ENCODE data around the gene ECSCR.

The ECSCR gene

GRCh38 chr5:139454568-139455290 lies 7.8 kb downstream of the ECSCR start (continued):
- TF ChIP-seq, protein P1, sequence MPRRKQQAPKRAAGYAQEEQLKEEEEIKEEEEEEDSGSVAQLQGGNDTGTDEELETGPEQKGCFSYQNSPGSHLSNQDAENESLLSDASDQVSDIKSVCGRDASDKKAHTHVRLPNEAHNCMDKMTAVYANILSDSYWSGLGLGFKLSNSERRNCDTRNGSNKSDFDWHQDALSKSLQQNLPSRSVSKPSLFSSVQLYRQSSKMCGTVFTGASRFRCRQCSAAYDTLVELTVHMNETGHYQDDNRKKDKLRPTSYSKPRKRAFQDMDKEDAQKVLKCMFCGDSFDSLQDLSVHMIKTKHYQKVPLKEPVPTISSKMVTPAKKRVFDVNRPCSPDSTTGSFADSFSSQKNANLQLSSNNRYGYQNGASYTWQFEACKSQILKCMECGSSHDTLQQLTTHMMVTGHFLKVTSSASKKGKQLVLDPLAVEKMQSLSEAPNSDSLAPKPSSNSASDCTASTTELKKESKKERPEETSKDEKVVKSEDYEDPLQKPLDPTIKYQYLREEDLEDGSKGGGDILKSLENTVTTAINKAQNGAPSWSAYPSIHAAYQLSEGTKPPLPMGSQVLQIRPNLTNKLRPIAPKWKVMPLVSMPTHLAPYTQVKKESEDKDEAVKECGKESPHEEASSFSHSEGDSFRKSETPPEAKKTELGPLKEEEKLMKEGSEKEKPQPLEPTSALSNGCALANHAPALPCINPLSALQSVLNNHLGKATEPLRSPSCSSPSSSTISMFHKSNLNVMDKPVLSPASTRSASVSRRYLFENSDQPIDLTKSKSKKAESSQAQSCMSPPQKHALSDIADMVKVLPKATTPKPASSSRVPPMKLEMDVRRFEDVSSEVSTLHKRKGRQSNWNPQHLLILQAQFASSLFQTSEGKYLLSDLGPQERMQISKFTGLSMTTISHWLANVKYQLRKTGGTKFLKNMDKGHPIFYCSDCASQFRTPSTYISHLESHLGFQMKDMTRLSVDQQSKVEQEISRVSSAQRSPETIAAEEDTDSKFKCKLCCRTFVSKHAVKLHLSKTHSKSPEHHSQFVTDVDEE (CRISPR knock-in tag; IDR thresholded peaks at IDR 0.05): no peak

- no peak for ATAC-seq
- TF ChIP-seq ISL1 (CRISPR knock-in tag; IDR thresholded peaks at IDR 0.05) (no peak), BACH2 (CRISPR knock-in tag; IDR thresholded peaks at IDR 0.05; ENCODE audit: borderline replicate concordance) (no peak), ZFP30 (CRISPR knock-in tag; IDR thresholded peaks at IDR 0.05) (no peak), ESRRG (CRISPR knock-in tag; IDR thresholded peaks at IDR 0.05) (no peak), ZNF8 (CRISPR knock-in tag; IDR thresholded peaks at IDR 0.05) (no peak)
Observed at GRCh38 chr5:139453683-139454567, 8.6 kb downstream of the ECSCR start.

DNA sequence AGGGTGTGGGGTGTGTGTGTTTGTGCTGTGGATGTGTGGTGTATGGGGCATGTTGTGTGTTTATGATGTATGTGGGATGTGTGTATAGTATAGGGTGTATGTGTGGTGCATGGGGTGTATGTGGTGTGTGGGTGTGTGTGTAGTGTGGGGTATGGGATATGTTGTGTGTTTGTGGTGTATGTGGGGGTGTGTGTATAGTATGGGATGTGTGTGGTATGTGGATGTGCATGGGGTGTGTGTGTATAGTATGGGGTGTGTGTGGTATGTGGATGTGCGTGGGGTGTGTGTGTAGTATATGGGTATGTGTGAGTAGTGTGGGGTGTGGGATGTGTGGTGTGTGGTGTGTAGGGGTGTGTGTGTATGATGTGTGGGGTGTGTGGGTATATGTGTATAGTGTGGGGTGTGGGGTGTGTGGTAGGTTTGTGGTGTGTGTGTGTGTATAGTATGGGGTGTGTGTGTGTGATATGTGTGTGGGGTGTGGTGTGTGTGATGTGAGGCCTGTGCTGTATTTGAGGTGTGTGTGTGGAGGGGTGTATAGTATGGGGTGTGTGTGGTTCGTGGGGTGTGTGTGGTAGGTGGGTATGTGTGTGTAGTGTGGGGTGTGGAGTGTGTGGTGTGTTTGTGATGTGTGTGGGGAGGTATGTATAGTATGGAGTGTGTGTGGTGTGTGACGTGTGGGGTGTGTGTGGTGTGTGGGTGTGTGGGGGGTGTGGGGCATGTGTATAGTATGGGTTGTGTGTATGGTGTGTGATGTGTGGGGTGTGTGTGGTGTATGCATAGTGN lies 10.5 kb downstream of the ECSCR start:
- TF ChIP-seq PPARA (CRISPR knock-in tag; IDR thresholded peaks at IDR 0.05; ENCODE audit: borderline replicate concordance): no peak
- TF ChIP-seq ARNTL (CRISPR knock-in tag; IDR thresholded peaks at IDR 0.05; ENCODE audit: borderline replicate concordance, low read depth): no peak
- no peak for TF ChIP-seq ZFP3 (CRISPR knock-in tag; IDR thresholded peaks at IDR 0.05)
- TF ChIP-seq TOX (CRISPR knock-in tag; IDR thresholded peaks at IDR 0.05; ENCODE audit: borderline replicate concordance): no peak
- TF ChIP-seq, protein P2, sequence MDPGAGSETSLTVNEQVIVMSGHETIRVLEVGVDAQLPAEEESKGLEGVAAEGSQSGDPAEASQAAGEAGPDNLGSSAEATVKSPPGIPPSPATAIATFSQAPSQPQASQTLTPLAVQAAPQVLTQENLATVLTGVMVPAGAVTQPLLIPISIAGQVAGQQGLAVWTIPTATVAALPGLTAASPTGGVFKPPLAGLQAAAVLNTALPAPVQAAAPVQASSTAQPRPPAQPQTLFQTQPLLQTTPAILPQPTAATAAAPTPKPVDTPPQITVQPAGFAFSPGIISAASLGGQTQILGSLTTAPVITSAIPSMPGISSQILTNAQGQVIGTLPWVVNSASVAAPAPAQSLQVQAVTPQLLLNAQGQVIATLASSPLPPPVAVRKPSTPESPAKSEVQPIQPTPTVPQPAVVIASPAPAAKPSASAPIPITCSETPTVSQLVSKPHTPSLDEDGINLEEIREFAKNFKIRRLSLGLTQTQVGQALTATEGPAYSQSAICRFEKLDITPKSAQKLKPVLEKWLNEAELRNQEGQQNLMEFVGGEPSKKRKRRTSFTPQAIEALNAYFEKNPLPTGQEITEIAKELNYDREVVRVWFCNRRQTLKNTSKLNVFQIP (CRISPR knock-in tag; IDR thresholded peaks at IDR 0.05; ENCODE audit: borderline replicate concordance, low read depth): no peak
- TF ChIP-seq SNAI2 (CRISPR knock-in tag; IDR thresholded peaks at IDR 0.05): no peak
- TF ChIP-seq ZFP30 (CRISPR knock-in tag; IDR thresholded peaks at IDR 0.05): no peak
- TF ChIP-seq ISL1 (CRISPR knock-in tag; IDR thresholded peaks at IDR 0.05): no peak
- no peak for TF ChIP-seq CSRNP3 (CRISPR knock-in tag; IDR thresholded peaks at IDR 0.05)
- TF ChIP-seq PATZ1 (CRISPR knock-in tag; IDR thresholded peaks at IDR 0.05; ENCODE audit: borderline replicate concordance): no peak
- TF ChIP-seq CSDC2 (CRISPR knock-in tag; IDR thresholded peaks at IDR 0.05): no peak
- TF ChIP-seq, protein P3, sequence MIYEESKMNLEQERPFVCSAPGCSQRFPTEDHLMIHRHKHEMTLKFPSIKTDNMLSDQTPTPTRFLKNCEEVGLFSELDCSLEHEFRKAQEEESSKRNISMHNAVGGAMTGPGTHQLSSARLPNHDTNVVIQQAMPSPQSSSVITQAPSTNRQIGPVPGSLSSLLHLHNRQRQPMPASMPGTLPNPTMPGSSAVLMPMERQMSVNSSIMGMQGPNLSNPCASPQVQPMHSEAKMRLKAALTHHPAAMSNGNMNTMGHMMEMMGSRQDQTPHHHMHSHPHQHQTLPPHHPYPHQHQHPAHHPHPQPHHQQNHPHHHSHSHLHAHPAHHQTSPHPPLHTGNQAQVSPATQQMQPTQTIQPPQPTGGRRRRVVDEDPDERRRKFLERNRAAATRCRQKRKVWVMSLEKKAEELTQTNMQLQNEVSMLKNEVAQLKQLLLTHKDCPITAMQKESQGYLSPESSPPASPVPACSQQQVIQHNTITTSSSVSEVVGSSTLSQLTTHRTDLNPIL (CRISPR knock-in tag; IDR thresholded peaks at IDR 0.05; ENCODE audit: low read depth): no peak
- TF ChIP-seq, protein P1 (CRISPR knock-in tag; IDR thresholded peaks at IDR 0.05): no peak
- TF ChIP-seq ZNF70 (CRISPR knock-in tag; IDR thresholded peaks at IDR 0.05): no peak
- no peak for TF ChIP-seq ZC3H10 (CRISPR knock-in tag; IDR thresholded peaks at IDR 0.05)
- no peak for TF ChIP-seq ESRRG (CRISPR knock-in tag; IDR thresholded peaks at IDR 0.05)
- TF ChIP-seq BACH2 (CRISPR knock-in tag; IDR thresholded peaks at IDR 0.05; ENCODE audit: borderline replicate concordance): no peak
- TF ChIP-seq TCF4 (CRISPR knock-in tag; IDR thresholded peaks at IDR 0.05; ENCODE audit: borderline replicate concordance): no peak
- no peak for ATAC-seq
